NCI-H774 (cell line): ENCODE results near the gene SCAMP1.
"Not testable (repeated sequence)": the region's sequence is repeated elsewhere in the genome, so short reads cannot be mapped to it uniquely, and the experiment has no call there.

Experiments used
- DNase-seq: peaks from one replicate; lab custom pipeline; 2025; lab: John Stamatoyannopoulos, UW

The SCAMP1 gene

GRCh38 chr5:78420548-78420947, 60.1 kb downstream of the SCAMP1 start:
- DNase-seq: no peak

- no peak for DNase-seq
Observed at GRCh38 chr5:78424665-78425064, 64.2 kb downstream of the SCAMP1 start.

GRCh38 chr5:78429332-78429980, 69.0 kb downstream of the SCAMP1 start:
- no peak for DNase-seq

- DNase-seq: no peak
Observed at GRCh38 chr5:78430866-78431265, 70.4 kb downstream of the SCAMP1 start.

GRCh38 chr5:78433972-78434371, 73.6 kb downstream of the SCAMP1 start:
- no peak for DNase-seq

- no peak for DNase-seq
Observed at GRCh38 chr5:78447775-78448424, 87.5 kb downstream of the SCAMP1 start.

- no peak for DNase-seq
Observed at GRCh38 chr5:78449103-78449502, 88.7 kb downstream of the SCAMP1 start.

GRCh38 chr5:78457507-78457906, 97.1 kb downstream of the SCAMP1 start:
- DNase-seq: not testable (repeated sequence)

GRCh38 chr5:78458843-78459242, 98.4 kb downstream of the SCAMP1 start:
- no peak for DNase-seq

- DNase-seq: no peak
Observed at GRCh38 chr5:78467140-78467539, 106.7 kb downstream of the SCAMP1 start.

- peak; percentile 14 for DNase-seq
Observed at GRCh38 chr5:78467752-78468357, 107.4 kb downstream of the SCAMP1 start.

GRCh38 chr5:78471896-78472295, 111.5 kb downstream of the SCAMP1 start:
- DNase-seq: no peak

GRCh38 chr5:78472469-78473106, 112.2 kb downstream of the SCAMP1 start:
- DNase-seq: no peak

GRCh38 chr5:78473751-78474150, 113.3 kb downstream of the SCAMP1 start:
- DNase-seq: no peak

- no peak for DNase-seq
Observed at GRCh38 chr5:78475370-78475769, 115.0 kb downstream of the SCAMP1 start.

- no peak for DNase-seq
Observed at GRCh38 chr5:78476795-78477194, 116.4 kb downstream of the SCAMP1 start.

- DNase-seq: no peak
Observed at GRCh38 chr5:78482948-78483347, 122.5 kb downstream of the SCAMP1 start.

- DNase-seq: no peak
Observed at GRCh38 chr5:78483809-78484521, 123.5 kb downstream of the SCAMP1 start.

GRCh38 chr5:78486218-78486617, 125.8 kb downstream of the SCAMP1 start:
- no peak for DNase-seq

- DNase-seq: no peak
Observed at GRCh38 chr5:78487846-78488245, 127.4 kb downstream of the SCAMP1 start.

GRCh38 chr5:78490709-78491485, 130.5 kb downstream of the SCAMP1 start:
- no peak for DNase-seq

- no peak for DNase-seq
Observed at GRCh38 chr5:78492224-78492623, 131.8 kb downstream of the SCAMP1 start.
